C4-2B (cell line): ENCODE measurements around the gene PAGE4.
A peak's percentile ranks its signal among the peaks of the same experiment; 100 is the strongest.

Experiments
- CTCF ChIP-seq: fragments of 450-650 bp; conservative IDR thresholded peaks from 2 replicates; pipeline ENCODE4 v1.5.1; 2017; ENCODE audit warnings: mild to moderate bottlenecking
- ZFX ChIP-seq: fragments of 450-650 bp; IDR thresholded peaks from 2 replicates; pipeline ENCODE4 v1.6.1; 2017

- TF ChIP-seq CTCF (peak; percentile 64), ZFX (no peak)
These were observed 47.6 kb downstream of the PAGE4 start for GRCh38 chrX:49876750-49877149.
